ENCODE measurements around the gene PI4KA. TPM values are rescaled to one million over a fixed set of nuclear protein-coding genes. Genes with fewer than 3 reads are reported as not detected.
"Not testable (repeated sequence)": the region's sequence is repeated elsewhere in the genome, so short reads cannot be mapped to it uniquely, and the experiment has no call there.

Gene PI4KA
- total RNA-seq, 1 donor from 2014 or later, result 140 TPM

- H3K4me3 Mint-ChIP-seq (ENCODE audit: low read depth), result no peak overlapping the region
- DNase-seq (ENCODE audit: low spot score, unreplicated experiment), result no peak
- H3K27ac Mint-ChIP-seq, result no peak overlapping the region
- TF ChIP-seq, protein P1, sequence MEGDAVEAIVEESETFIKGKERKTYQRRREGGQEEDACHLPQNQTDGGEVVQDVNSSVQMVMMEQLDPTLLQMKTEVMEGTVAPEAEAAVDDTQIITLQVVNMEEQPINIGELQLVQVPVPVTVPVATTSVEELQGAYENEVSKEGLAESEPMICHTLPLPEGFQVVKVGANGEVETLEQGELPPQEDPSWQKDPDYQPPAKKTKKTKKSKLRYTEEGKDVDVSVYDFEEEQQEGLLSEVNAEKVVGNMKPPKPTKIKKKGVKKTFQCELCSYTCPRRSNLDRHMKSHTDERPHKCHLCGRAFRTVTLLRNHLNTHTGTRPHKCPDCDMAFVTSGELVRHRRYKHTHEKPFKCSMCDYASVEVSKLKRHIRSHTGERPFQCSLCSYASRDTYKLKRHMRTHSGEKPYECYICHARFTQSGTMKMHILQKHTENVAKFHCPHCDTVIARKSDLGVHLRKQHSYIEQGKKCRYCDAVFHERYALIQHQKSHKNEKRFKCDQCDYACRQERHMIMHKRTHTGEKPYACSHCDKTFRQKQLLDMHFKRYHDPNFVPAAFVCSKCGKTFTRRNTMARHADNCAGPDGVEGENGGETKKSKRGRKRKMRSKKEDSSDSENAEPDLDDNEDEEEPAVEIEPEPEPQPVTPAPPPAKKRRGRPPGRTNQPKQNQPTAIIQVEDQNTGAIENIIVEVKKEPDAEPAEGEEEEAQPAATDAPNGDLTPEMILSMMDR (IDR thresholded peaks at IDR 0.05; ENCODE audit: unreplicated experiment), result no peak
- H3K27me3 Mint-ChIP-seq, result peaks cover 27% of the 10 kb centered on the region
- H3K9me3 Mint-ChIP-seq (ENCODE audit: low read depth), result peaks cover 3% of the 10 kb centered on the region
- H3K36me3 Mint-ChIP-seq (ENCODE audit: insufficient read depth), result no peaks in the 10 kb centered on the region
- no peaks in the 10 kb centered on the region for H3K4me1 Mint-ChIP-seq (ENCODE audit: low read depth)
Observed at GRCh38 chr22:20663137-20663828, 195.3 kb downstream of the PI4KA start.

DNA sequence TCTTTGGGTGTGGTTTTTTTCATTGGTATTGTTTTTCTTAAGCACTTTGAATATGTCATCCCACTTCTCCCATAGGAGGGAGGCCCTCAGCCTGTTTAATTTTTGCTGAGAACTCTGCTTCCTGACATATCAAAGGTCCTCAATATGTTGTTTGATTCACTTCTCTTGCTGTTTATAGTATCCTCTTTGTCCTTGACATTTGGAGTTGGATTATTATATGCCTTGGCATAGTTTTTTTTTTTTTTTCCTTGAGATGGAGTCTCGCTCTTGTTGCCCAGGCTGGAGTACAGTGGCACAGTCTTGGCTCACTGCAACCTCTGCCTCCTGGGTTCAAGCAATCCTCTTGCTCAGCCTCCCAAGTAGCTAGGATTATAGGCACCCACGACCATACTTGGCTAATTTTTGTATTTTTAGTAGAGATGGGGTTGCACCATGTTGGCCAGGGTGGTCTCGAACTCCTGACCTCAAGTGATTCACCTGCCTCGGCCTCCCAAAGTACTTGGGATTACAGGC lies 196.0 kb downstream of the PI4KA start:
- H3K9me3 Mint-ChIP-seq (ENCODE audit: low read depth); H3K27ac Mint-ChIP-seq; DNase-seq (ENCODE audit: low spot score, unreplicated experiment); H3K4me1 Mint-ChIP-seq (ENCODE audit: low read depth); H3K4me3 Mint-ChIP-seq (ENCODE audit: low read depth); H3K36me3 Mint-ChIP-seq (ENCODE audit: insufficient read depth): not testable (repeated sequence)
- H3K27me3 Mint-ChIP-seq, result peaks cover 33% of the 10 kb centered on the region

GRCh38 chr22:20661473-20661872 lies 197.1 kb downstream of the PI4KA start:
- H3K4me1 Mint-ChIP-seq (ENCODE audit: low read depth), result no peaks in the 10 kb centered on the region
- no peaks in the 10 kb centered on the region for H3K36me3 Mint-ChIP-seq (ENCODE audit: insufficient read depth)
- no peak for DNase-seq (ENCODE audit: low spot score, unreplicated experiment)
- TF ChIP-seq, protein P1 (IDR thresholded peaks at IDR 0.05; ENCODE audit: unreplicated experiment), result no peak
- H3K27ac Mint-ChIP-seq, result no peak overlapping the region
- no peak overlapping the region for H3K4me3 Mint-ChIP-seq (ENCODE audit: low read depth)
- H3K27me3 Mint-ChIP-seq, result peaks cover 38% of the 10 kb centered on the region
- peaks cover 3% of the 10 kb centered on the region for H3K9me3 Mint-ChIP-seq (ENCODE audit: low read depth)

DNA sequence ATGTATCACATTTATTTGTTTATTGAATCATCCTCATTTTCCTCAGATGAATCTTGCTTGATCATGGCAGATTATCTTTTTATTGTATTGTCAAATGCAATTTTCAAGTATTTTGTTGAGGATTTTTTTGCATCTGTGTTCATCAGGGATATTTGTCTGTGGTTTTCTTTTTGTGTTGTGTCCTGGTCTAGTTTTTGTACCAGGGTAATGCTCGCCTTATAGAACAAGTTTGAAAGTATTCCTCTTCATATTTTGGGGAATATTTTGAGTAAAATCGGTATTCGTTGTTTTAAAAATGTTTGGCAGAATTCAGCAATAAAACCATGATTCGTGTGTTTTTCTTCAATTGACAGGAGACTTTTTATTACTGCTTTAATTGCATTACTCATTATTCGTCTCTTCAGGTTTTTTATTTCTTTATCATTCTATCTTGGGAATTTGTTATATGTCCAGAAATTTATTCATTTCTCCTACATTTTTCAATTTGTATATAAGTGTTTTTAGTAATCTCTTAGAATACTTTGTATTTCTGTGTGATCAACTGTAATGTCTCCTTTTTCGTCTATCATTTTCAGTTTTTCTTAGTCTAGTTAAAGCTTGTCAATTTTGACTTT lies 198.1 kb downstream of the PI4KA start:
- H3K4me3 Mint-ChIP-seq (ENCODE audit: low read depth), result no peak overlapping the region
- DNase-seq (ENCODE audit: low spot score, unreplicated experiment), result no peak
- no peaks in the 10 kb centered on the region for H3K36me3 Mint-ChIP-seq (ENCODE audit: insufficient read depth)
- peaks cover 3% of the 10 kb centered on the region for H3K9me3 Mint-ChIP-seq (ENCODE audit: low read depth)
- H3K4me1 Mint-ChIP-seq (ENCODE audit: low read depth), result no peaks in the 10 kb centered on the region
- TF ChIP-seq, protein P1 (IDR thresholded peaks at IDR 0.05; ENCODE audit: unreplicated experiment), result no peak
- H3K27ac Mint-ChIP-seq, result no peak overlapping the region
- H3K27me3 Mint-ChIP-seq, result peaks cover 38% of the 10 kb centered on the region

- Mint-ChIP-seq H3K27me3 (peaks cover 38% of the 10 kb centered on the region), H3K4me1 (ENCODE audit: low read depth) (no peaks in the 10 kb centered on the region), H3K9me3 (ENCODE audit: low read depth) (peaks cover 3% of the 10 kb centered on the region), H3K4me3 (ENCODE audit: low read depth) (no peak overlapping the region), H3K27ac (no peak overlapping the region), H3K36me3 (ENCODE audit: insufficient read depth) (no peaks in the 10 kb centered on the region)
- DNase-seq (ENCODE audit: low spot score, unreplicated experiment), result no peak
- TF ChIP-seq, protein P1 (IDR thresholded peaks at IDR 0.05; ENCODE audit: unreplicated experiment), result no peak
Observed at GRCh38 chr22:20659920-20660319, 198.7 kb downstream of the PI4KA start.

All from progenitor cell of endocrine pancreas (in vitro differentiated cells).